Upper lobe of left lung (tissue), 6 donors: ENCODE measurements around the gene HDAC8. TPM values are rescaled to one million over a fixed set of nuclear protein-coding genes. Genes with fewer than 3 reads are reported as not detected.

ENCODE experiments used
- ATAC-seq, 2 donors: fragments of 200-7000 bp; cut with Tn5 transposase; one replicate each; pipeline ENCODE4 v1.9.1; 2022; ENCODE audit warnings: mild to moderate bottlenecking in 2 of 2, moderate library complexity in 2 of 2; ENCODE audit not compliant: low FRiP score in 2 of 2
- DNase-seq, 2 donors: peaks; one replicate each; pipeline ENCODE4 v3.0.0-alpha.2; 2019 to 2020
- H3K27ac ChIP-seq, 4 donors: fragments of 200-600 bp; sonication (generic); one replicate each; pipeline ENCODE4 v1.5.1; 2016 to 2019
- H3K27me3 ChIP-seq, 4 donors: fragments of 200-600 bp; sonication (generic); one replicate each; pipeline ENCODE4 v1.5.1; 2017 to 2019
- H3K36me3 ChIP-seq, 4 donors: fragments of 200-600 bp; sonication (generic); one replicate each; pipeline ENCODE4 v1.5.1; 2016 to 2019
- H3K4me1 ChIP-seq, 4 donors: fragments of 200-600 bp; sonication (generic); one replicate each; pipeline ENCODE4 v1.5.1; 2018 to 2019
- H3K4me3 ChIP-seq, 4 donors: fragments of 200-600 bp; sonication (generic); one replicate each; pipeline ENCODE4 v1.5.1; 2017 to 2019; ENCODE audit warnings: mild to moderate bottlenecking in 2 of 4, moderate library complexity in 1 of 4
- H3K9me3 ChIP-seq, 4 donors: fragments of 200-600 bp; sonication (generic); one replicate each; pipeline ENCODE4 v1.5.1; 2018 to 2019
- EP300 ChIP-seq, 4 donors: sonication (generic); formaldehyde crosslinking; IDR thresholded peaks; one replicate each; pipeline ENCODE4 v1.5.1; 2017; ENCODE audit warnings: antibody characterized with exemption in 4 of 4, control low read depth in 2 of 4
- POLR2A ChIP-seq, 4 donors: fragments of 450-650 bp; IDR thresholded peaks; one replicate each; pipeline ENCODE4 v1.5.1; 2016 to 2017; ENCODE audit warnings: antibody characterized with exemption in 4 of 4, mild to moderate bottlenecking in 2 of 4
- POLR2AphosphoS5 ChIP-seq, 2 donors: sonication (generic); formaldehyde crosslinking; IDR thresholded peaks; one replicate each; pipeline ENCODE4 v1.5.1; 2017; ENCODE audit warnings: antibody characterized with exemption in 2 of 2
- WGBS, 2 donors: methylation state at CpG; one replicate each; pipeline ENCODE4 v1.1.5; 2017 to 2018; 5-methylcytosine and 5-hydroxymethylcytosine counted together
- total RNA-seq, 6 donors: library from RNA; depleted of rRNA in 4 of 6; stranded (reverse); fragments of >200 nt in 4 of 6; gene quantifications; one replicate each; pipeline versions ENCODE4 v1.1.0 to v1.2.1, GENCODE V29; 2016 to 2021
- TF ChIP-seq, protein P1 (sequence below), 6 experiments: fragments of 450-650 bp in 4 of 6; fragments of 200-600 bp in 2 of 6; sonication (generic) in 2 of 6; IDR thresholded peaks; one replicate each; pipeline ENCODE4 v1.5.1; 2016 to 2019; ENCODE audit warnings: antibody characterized with exemption in 6 of 6
- donor health status: DM: no; HTN: no; CAD: no; lungs with moderate emphysema.
- donor health status: DM: no; HTN: yes; CAD: no; lungs with severe emphysema.

The HDAC8 gene
- total RNA-seq, 6 donors from 2014 or later = 21.5 to 56.6 (median 35.0) TPM

DNA sequence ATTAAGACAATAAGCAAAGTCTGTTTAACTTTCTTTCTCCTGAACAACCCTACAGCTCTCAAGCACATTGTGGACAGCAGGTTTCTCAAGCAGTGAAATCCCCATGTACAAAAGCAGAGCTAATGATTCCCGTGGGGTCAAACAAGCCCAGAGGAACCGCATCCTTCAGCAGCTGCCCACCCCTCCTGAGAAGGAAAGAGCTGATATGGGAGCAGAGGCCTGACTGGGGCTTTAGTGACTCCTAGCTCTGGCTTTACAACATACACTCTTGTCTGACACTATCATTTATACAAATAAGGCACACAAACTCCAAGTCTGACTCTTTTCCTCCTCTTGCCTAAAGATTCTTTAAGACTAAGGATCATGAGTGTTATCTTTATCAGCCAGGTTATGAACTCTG lies 32.8 kb downstream of the HDAC8 start:
- WGBS, 2 donors = 75 to 76% methylated on average over 2 of the region's 2 CpGs
- Histone ChIP-seq H3K36me3 (no peaks in the 10 kb centered on the region), H3K27me3 (no peaks in the 10 kb centered on the region), H3K27ac (no peak overlapping the region), H3K4me3 (no peak overlapping the region), H3K4me1 (no peaks in the 10 kb centered on the region), H3K9me3 (no peaks in the 10 kb centered on the region)
- TF ChIP-seq EP300 (IDR thresholded peaks at IDR 0.05) = no peak
- TF ChIP-seq POLR2AphosphoS5 (IDR thresholded peaks at IDR 0.05) = no peak
- TF ChIP-seq, protein P1, sequence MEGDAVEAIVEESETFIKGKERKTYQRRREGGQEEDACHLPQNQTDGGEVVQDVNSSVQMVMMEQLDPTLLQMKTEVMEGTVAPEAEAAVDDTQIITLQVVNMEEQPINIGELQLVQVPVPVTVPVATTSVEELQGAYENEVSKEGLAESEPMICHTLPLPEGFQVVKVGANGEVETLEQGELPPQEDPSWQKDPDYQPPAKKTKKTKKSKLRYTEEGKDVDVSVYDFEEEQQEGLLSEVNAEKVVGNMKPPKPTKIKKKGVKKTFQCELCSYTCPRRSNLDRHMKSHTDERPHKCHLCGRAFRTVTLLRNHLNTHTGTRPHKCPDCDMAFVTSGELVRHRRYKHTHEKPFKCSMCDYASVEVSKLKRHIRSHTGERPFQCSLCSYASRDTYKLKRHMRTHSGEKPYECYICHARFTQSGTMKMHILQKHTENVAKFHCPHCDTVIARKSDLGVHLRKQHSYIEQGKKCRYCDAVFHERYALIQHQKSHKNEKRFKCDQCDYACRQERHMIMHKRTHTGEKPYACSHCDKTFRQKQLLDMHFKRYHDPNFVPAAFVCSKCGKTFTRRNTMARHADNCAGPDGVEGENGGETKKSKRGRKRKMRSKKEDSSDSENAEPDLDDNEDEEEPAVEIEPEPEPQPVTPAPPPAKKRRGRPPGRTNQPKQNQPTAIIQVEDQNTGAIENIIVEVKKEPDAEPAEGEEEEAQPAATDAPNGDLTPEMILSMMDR (IDR thresholded peaks at IDR 0.05) = no peak
- TF ChIP-seq POLR2A (IDR thresholded peaks at IDR 0.05) = no peak
- DNase-seq (no peak), ATAC-seq (no peak)

DNA sequence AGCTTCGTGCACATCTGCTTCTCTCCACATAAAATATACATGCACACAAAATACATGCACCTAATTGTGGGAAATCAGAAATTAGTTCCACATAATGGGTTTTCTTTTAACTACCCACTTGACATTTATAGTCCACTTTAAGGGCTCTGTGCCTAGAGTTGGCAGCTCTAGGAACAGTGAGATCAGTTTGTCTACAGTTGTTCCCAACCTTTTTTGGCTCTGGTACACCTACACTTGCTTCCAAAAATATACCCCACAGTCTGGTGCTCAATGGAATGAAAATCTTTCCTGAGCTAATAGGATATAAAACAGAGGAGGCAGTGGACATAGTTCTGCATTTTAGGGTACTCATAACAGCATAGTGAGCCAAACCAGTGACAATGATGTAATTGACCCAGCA lies 36.1 kb downstream of the HDAC8 start:
- no peak for ATAC-seq

DNA sequence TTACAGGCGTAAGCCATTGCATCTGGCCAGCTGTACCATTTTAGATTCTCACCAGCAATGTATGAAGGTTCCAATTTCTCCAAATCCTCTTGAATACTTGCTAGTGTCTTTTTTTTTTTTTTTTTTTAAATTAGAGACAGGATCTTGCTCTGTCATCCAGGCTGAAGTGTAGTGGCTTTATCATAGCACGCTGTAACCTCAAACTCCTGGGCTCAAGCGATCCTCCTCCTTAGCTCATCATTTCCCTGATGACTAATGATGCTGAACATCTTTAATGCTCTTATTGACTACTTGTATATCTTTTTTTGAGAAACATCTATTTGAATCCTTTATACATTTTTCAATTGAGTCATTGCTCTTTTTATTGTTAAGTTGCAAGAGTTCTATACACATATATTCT lies 40.3 kb downstream of the HDAC8 start:
- Histone ChIP-seq H3K4me3 (no peak overlapping the region), H3K36me3 (no peaks in the 10 kb centered on the region), H3K27me3 (no peaks in the 10 kb centered on the region), H3K9me3 (no peaks in the 10 kb centered on the region), H3K4me1 (no peaks in the 10 kb centered on the region), H3K27ac (no peak overlapping the region)
- ATAC-seq = no peak
- DNase-seq = no peak
- TF ChIP-seq EP300 (IDR thresholded peaks at IDR 0.05) (no peak), POLR2AphosphoS5 (IDR thresholded peaks at IDR 0.05) (no peak), POLR2A (IDR thresholded peaks at IDR 0.05) (no peak)
- TF ChIP-seq, protein P1 (IDR thresholded peaks at IDR 0.05) = no peak
- 80 to 97% methylated on average over 3 of the region's 3 CpGs for WGBS, 2 donors

More for the DNA sequence above, 36.1 kb downstream of the HDAC8 start:
- DNase-seq = no peak
- no peak for TF ChIP-seq EP300 (IDR thresholded peaks at IDR 0.05)
- TF ChIP-seq, protein P1 (IDR thresholded peaks at IDR 0.05) = no peak
- TF ChIP-seq POLR2AphosphoS5 (IDR thresholded peaks at IDR 0.05) = no peak
- no peak for TF ChIP-seq POLR2A (IDR thresholded peaks at IDR 0.05)
- H3K27ac ChIP-seq = no peak overlapping the region
- H3K36me3 ChIP-seq = no peaks in the 10 kb centered on the region
- H3K4me3 ChIP-seq = no peak overlapping the region
- H3K4me1 ChIP-seq = no peaks in the 10 kb centered on the region
- 53 to 81% methylated on average over 1 of the region's 1 CpG for WGBS, 2 donors
- H3K27me3 ChIP-seq = no peaks in the 10 kb centered on the region
- H3K9me3 ChIP-seq = no peaks in the 10 kb centered on the region

DNA sequence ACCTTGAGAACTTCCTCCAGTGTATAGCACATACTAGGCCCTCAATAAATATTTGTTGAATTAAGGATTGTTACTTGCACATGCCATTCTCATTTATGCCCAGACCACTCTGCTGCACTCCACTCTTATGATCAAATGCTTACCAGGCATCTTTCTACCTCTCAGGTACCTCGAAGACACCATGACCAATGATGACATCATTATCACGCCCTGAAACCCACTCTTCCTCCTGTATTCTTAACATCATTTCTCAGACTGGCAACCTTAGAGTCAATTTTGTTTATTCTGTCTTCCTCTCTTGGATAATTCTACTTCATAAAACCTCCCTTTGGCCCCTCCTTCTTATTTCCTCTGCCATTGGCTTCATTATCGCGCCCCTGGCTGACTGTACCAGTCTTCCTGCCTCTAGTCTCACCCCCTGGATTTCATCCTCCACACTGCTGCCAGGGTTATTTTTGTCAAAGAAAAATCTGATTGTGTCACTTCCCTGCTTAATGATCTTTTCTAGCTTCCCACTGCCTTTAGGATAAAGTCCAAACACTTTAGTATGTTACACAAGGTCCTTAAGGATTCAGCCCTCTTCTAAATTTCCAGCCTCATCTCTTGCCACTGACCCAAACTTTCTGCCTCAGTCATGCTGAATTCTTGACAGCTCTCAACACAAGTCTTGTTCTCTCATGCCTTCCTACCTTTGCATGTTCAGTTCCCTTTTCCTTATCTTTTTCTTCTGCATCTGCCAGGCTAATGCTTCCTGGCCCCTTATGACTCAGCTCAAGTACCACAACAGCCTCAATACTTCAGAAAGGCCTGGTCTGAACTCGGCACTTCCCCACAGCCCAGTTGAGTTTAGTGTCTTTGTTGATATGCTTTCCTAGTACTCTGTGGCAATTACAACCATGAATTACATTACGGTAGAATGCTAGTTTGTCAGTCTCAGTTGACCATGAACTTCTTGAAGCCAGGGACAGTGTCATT lies 45.8 kb downstream of the HDAC8 start:
- H3K27me3 ChIP-seq = no peaks in the 10 kb centered on the region
- WGBS, 2 donors = 37 to 53% methylated on average over 6 of the region's 6 CpGs
- H3K4me3 ChIP-seq = no peak overlapping the region
- no peaks in the 10 kb centered on the region for H3K36me3 ChIP-seq
- H3K4me1 ChIP-seq = peaks cover 0 to 2% (median 0%) of the 10 kb centered on the region in 4 donors
- peak overlapping the region in 1 of 4 donors; percentile 30 for H3K27ac ChIP-seq
- ATAC-seq (no peak), DNase-seq (peak in 1 of 2 donors; percentile 33)
- no peaks in the 10 kb centered on the region for H3K9me3 ChIP-seq
- no peak for TF ChIP-seq POLR2AphosphoS5 (IDR thresholded peaks at IDR 0.05)
- no peak for TF ChIP-seq POLR2A (IDR thresholded peaks at IDR 0.05)
- TF ChIP-seq, protein P1 (IDR thresholded peaks at IDR 0.05) = no peak
- TF ChIP-seq EP300 (IDR thresholded peaks at IDR 0.05) = no peak
